ENCODE results near the gene HOXA2.

DNA sequence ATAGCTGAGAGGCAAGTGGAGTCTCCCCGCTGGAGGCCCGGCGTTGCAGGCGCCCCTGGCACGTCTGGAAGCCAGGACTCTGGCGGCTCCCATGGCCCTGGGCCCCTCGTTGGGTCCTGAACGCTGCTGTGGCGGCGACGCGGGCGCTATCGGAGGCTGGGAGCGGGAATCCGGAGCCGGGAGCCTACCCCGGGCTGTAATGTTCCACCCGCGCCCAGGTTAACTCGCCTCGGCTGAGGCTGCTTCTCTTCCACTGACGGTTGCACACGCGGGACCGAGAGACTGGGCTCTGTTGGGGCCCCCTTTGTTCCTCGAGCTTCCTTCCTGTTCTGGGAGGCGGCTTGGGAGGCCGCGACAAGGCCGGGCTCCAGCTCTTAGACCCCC is 42.3 kb upstream of the HOXA2 start:
- TF ChIP-seq, protein P1, sequence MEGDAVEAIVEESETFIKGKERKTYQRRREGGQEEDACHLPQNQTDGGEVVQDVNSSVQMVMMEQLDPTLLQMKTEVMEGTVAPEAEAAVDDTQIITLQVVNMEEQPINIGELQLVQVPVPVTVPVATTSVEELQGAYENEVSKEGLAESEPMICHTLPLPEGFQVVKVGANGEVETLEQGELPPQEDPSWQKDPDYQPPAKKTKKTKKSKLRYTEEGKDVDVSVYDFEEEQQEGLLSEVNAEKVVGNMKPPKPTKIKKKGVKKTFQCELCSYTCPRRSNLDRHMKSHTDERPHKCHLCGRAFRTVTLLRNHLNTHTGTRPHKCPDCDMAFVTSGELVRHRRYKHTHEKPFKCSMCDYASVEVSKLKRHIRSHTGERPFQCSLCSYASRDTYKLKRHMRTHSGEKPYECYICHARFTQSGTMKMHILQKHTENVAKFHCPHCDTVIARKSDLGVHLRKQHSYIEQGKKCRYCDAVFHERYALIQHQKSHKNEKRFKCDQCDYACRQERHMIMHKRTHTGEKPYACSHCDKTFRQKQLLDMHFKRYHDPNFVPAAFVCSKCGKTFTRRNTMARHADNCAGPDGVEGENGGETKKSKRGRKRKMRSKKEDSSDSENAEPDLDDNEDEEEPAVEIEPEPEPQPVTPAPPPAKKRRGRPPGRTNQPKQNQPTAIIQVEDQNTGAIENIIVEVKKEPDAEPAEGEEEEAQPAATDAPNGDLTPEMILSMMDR (IDR thresholded peaks at IDR 0.05): no peak
- no peak for TF ChIP-seq POLR2A (IDR thresholded peaks at IDR 0.05)
